ENCODE measurements around the gene PSMD1. TPM values are rescaled to one million over a fixed set of nuclear protein-coding genes. Genes with fewer than 3 reads are reported as not detected.

PSMD1 gene
- total RNA-seq, 1 experiment from 2014 or later: 245 TPM

GRCh38 chr2:231015478-231015877, 41.2 kb upstream of the PSMD1 start:
- intact Hi-C loops (cut with micrococcal nuclease; ENCODE audit: unreplicated experiment): no loop called here
- TF ChIP-seq CTCF (conservative IDR thresholded peaks at IDR 0.05; ENCODE audit: low read depth, low read length) (no peak), EZH2 (IDR thresholded peaks at IDR 0.05; ENCODE audit: borderline replicate concordance, low read depth, low read length, poor library complexity, severe bottlenecking) (no peak)
- Histone ChIP-seq H3K9me3 (ENCODE audit: low read depth, low read length, poor library complexity, severe bottlenecking) (no peaks in the 10 kb centered on the region), H3K36me3 (ENCODE audit: insufficient read depth, low read length, poor library complexity, severe bottlenecking) (no peaks in the 10 kb centered on the region), H3K27ac (ENCODE audit: low read depth, low read length, poor library complexity, severe bottlenecking) (no peak overlapping the region), H3K27me3 (replicated peaks; ENCODE audit: insufficient read depth, low read depth, low read length, poor library complexity) (no peaks in the 10 kb centered on the region), H3K4me3 (ENCODE audit: low read depth, low read length, poor library complexity, severe bottlenecking) (no peak overlapping the region), H3K4me1 (ENCODE audit: insufficient read depth, low read length, poor library complexity, severe bottlenecking) (no peaks in the 10 kb centered on the region)
- BruUV-seq (replicated peaks): no TSS peak
- POLR2A ChIA-PET (ENCODE audit: low non-redundant PET): no interaction called here
- CTCF ChIA-PET: interaction anchor here (0.6 kb wide), 1 partner anchor 537 kb away, joined by 3 read pairs; no protein-coding TSS in a partner anchor
- no peak for DNase-seq (ENCODE audit: low spot score)

GRCh38 chr2:231015926-231016325, 40.7 kb upstream of the PSMD1 start:
- Histone ChIP-seq H3K27me3 (replicated peaks; ENCODE audit: insufficient read depth, low read depth, low read length, poor library complexity) (no peaks in the 10 kb centered on the region), H3K4me1 (ENCODE audit: insufficient read depth, low read length, poor library complexity, severe bottlenecking) (no peaks in the 10 kb centered on the region), H3K36me3 (ENCODE audit: insufficient read depth, low read length, poor library complexity, severe bottlenecking) (no peaks in the 10 kb centered on the region), H3K4me3 (ENCODE audit: low read depth, low read length, poor library complexity, severe bottlenecking) (no peak overlapping the region), H3K9me3 (ENCODE audit: low read depth, low read length, poor library complexity, severe bottlenecking) (no peaks in the 10 kb centered on the region), H3K27ac (ENCODE audit: low read depth, low read length, poor library complexity, severe bottlenecking) (no peak overlapping the region)
- no peak for DNase-seq (ENCODE audit: low spot score)
- ChIA-PET POLR2A (ENCODE audit: low non-redundant PET) (no interaction called here), CTCF (interaction anchor here (1.3 kb wide), 1 partner anchor 191 kb away, joined by 3 read pairs; no protein-coding TSS in a partner anchor)
- BruUV-seq (replicated peaks): no TSS peak
- TF ChIP-seq CTCF (conservative IDR thresholded peaks at IDR 0.05; ENCODE audit: low read depth, low read length): no peak
- TF ChIP-seq EZH2 (IDR thresholded peaks at IDR 0.05; ENCODE audit: borderline replicate concordance, low read depth, low read length, poor library complexity, severe bottlenecking): no peak
- intact Hi-C loops (cut with micrococcal nuclease; ENCODE audit: unreplicated experiment): no loop called here

- POLR2A ChIA-PET (ENCODE audit: low non-redundant PET): no interaction called here
Measured at GRCh38 chr2:231016566-231017230, 40.0 kb upstream of the PSMD1 start.

More at GRCh38 chr2:231016566-231017230, 40.0 kb upstream of the PSMD1 start:
- no peaks in the 10 kb centered on the region for H3K27me3 ChIP-seq (replicated peaks; ENCODE audit: insufficient read depth, low read depth, low read length, poor library complexity)
- no peak for TF ChIP-seq EZH2 (IDR thresholded peaks at IDR 0.05; ENCODE audit: borderline replicate concordance, low read depth, low read length, poor library complexity, severe bottlenecking)
- TF ChIP-seq CTCF (conservative IDR thresholded peaks at IDR 0.05; ENCODE audit: low read depth, low read length): no peak
- H3K27ac ChIP-seq (ENCODE audit: low read depth, low read length, poor library complexity, severe bottlenecking): no peak overlapping the region
- no peak for DNase-seq (ENCODE audit: low spot score)
- no peak overlapping the region for H3K4me3 ChIP-seq (ENCODE audit: low read depth, low read length, poor library complexity, severe bottlenecking)
- H3K36me3 ChIP-seq (ENCODE audit: insufficient read depth, low read length, poor library complexity, severe bottlenecking): no peaks in the 10 kb centered on the region
- intact Hi-C loops (cut with micrococcal nuclease; ENCODE audit: unreplicated experiment): no loop called here
- H3K9me3 ChIP-seq (ENCODE audit: low read depth, low read length, poor library complexity, severe bottlenecking): no peaks in the 10 kb centered on the region
- CTCF ChIA-PET: interaction anchor here (0.6 to 1.3 kb wide), 2 partner anchors 192 to 404 kb away, joined by 3 to 4 read pairs; no protein-coding TSS in a partner anchor
- H3K4me1 ChIP-seq (ENCODE audit: insufficient read depth, low read length, poor library complexity, severe bottlenecking): no peaks in the 10 kb centered on the region
- no TSS peak for BruUV-seq (replicated peaks)
